Measurements from ENCODE around the gene LRRK1. TPM values are rescaled to one million over a fixed set of nuclear protein-coding genes. Genes with fewer than 3 reads are reported as not detected.

Gene LRRK1
- polyA plus RNA-seq, 1 donor (not counting 4 experiments of a cell fraction or from before 2014, with no cell fraction given): 6.2 TPM

GRCh38 chr15:100922192-100923040, 3.3 kb downstream of the LRRK1 start:
- H3K79me2 ChIP-seq (ENCODE audit: control insufficient read depth, insufficient read depth, low read length): peaks cover 10% of the 10 kb centered on the region
- no peaks in the 10 kb centered on the region for H3K27me3 ChIP-seq (ENCODE audit: control insufficient read depth, extremely low read depth, insufficient read depth, low read length)
- H3K9me3 ChIP-seq (ENCODE audit: control insufficient read depth, low read depth, low read length): no peaks in the 10 kb centered on the region
- H3K36me3 ChIP-seq (ENCODE audit: control insufficient read depth in 2 of 2, extremely low read depth in 1 of 2, insufficient read depth in 2 of 2, low read length in 2 of 2): peaks cover 12% of the 10 kb centered on the region in 2 experiments
- peaks cover 3% of the 10 kb centered on the region for H3K9me1 ChIP-seq (ENCODE audit: control insufficient read depth, extremely low read depth, insufficient read depth, low read length)
- FAIRE-seq (no peak), DNase-seq (ENCODE audit: low read depth, low spot score) (no peak)
- no peaks in the 10 kb centered on the region for H4K20me1 ChIP-seq (ENCODE audit: control insufficient read depth, extremely low read depth, insufficient read depth, low read length)
- H2AFZ ChIP-seq (ENCODE audit: control insufficient read depth, low read length): no peak overlapping the region
- dilution Hi-C loops (cut with MboI; ENCODE audit: extremely low pct_ligation_motif_present, low sequenced_read_pairs): loop anchor here (5.0 kb wide), 1 partner anchor 75 kb away; no protein-coding TSS in a partner anchor
- TF ChIP-seq, protein P1, sequence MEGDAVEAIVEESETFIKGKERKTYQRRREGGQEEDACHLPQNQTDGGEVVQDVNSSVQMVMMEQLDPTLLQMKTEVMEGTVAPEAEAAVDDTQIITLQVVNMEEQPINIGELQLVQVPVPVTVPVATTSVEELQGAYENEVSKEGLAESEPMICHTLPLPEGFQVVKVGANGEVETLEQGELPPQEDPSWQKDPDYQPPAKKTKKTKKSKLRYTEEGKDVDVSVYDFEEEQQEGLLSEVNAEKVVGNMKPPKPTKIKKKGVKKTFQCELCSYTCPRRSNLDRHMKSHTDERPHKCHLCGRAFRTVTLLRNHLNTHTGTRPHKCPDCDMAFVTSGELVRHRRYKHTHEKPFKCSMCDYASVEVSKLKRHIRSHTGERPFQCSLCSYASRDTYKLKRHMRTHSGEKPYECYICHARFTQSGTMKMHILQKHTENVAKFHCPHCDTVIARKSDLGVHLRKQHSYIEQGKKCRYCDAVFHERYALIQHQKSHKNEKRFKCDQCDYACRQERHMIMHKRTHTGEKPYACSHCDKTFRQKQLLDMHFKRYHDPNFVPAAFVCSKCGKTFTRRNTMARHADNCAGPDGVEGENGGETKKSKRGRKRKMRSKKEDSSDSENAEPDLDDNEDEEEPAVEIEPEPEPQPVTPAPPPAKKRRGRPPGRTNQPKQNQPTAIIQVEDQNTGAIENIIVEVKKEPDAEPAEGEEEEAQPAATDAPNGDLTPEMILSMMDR (optimal IDR thresholded peaks at IDR 0.05 in 1 of 3, IDR thresholded peaks at IDR 0.05 in 1 of 3, conservative IDR thresholded peaks at IDR 0.05 in 1 of 3; ENCODE audit: extremely low read depth in 1 of 3, insufficient read depth in 2 of 3, low read length in 3 of 3): no peak
- no peak for TF ChIP-seq EZH2 (IDR thresholded peaks at IDR 0.05; ENCODE audit: low read length)
- no peak overlapping the region for H3K4me3 ChIP-seq (ENCODE audit: control insufficient read depth in 2 of 3, extremely low read depth in 1 of 3, insufficient read depth in 2 of 3, low read depth in 1 of 3, low read length in 3 of 3)
- H3K4me1 ChIP-seq (ENCODE audit: control insufficient read depth, extremely low read depth, insufficient read depth, low read length): peaks cover 7% of the 10 kb centered on the region
- H3K27ac ChIP-seq (ENCODE audit: control insufficient read depth, insufficient read depth, low read length): no peak overlapping the region
- H3K4me2 ChIP-seq (ENCODE audit: control insufficient read depth, extremely low read depth, insufficient read depth, low read depth, low read length): no peak overlapping the region
- no peak overlapping the region for H3K9ac ChIP-seq (ENCODE audit: control insufficient read depth, extremely low read depth, insufficient read depth, low read length)

- H3K4me3 ChIP-seq (ENCODE audit: control insufficient read depth in 2 of 3, extremely low read depth in 1 of 3, insufficient read depth in 2 of 3, low read depth in 1 of 3, low read length in 3 of 3): no peak overlapping the region
- no peaks in the 10 kb centered on the region for H3K9me1 ChIP-seq (ENCODE audit: control insufficient read depth, extremely low read depth, insufficient read depth, low read length)
- dilution Hi-C loops (cut with MboI; ENCODE audit: extremely low pct_ligation_motif_present, low sequenced_read_pairs): loop anchor here (5.0 kb wide), 1 partner anchor 74 kb away; no protein-coding TSS in a partner anchor
- H2AFZ ChIP-seq (ENCODE audit: control insufficient read depth, low read length): no peak overlapping the region
- H3K27me3 ChIP-seq (ENCODE audit: control insufficient read depth, extremely low read depth, insufficient read depth, low read length): no peaks in the 10 kb centered on the region
- no peak overlapping the region for H3K27ac ChIP-seq (ENCODE audit: control insufficient read depth, insufficient read depth, low read length)
- TF ChIP-seq, protein P1 (optimal IDR thresholded peaks at IDR 0.05 in 1 of 3, IDR thresholded peaks at IDR 0.05 in 1 of 3, conservative IDR thresholded peaks at IDR 0.05 in 1 of 3; ENCODE audit: extremely low read depth in 1 of 3, insufficient read depth in 2 of 3, low read length in 3 of 3): no peak
- TF ChIP-seq EZH2 (IDR thresholded peaks at IDR 0.05; ENCODE audit: low read length): no peak
- no peaks in the 10 kb centered on the region for H3K9me3 ChIP-seq (ENCODE audit: control insufficient read depth, low read depth, low read length)
- no peak overlapping the region for H3K4me2 ChIP-seq (ENCODE audit: control insufficient read depth, extremely low read depth, insufficient read depth, low read depth, low read length)
- DNase-seq (ENCODE audit: low read depth, low spot score) (no peak), FAIRE-seq (no peak)
- peaks cover 10% of the 10 kb centered on the region for H3K79me2 ChIP-seq (ENCODE audit: control insufficient read depth, insufficient read depth, low read length)
- no peaks in the 10 kb centered on the region for H4K20me1 ChIP-seq (ENCODE audit: control insufficient read depth, extremely low read depth, insufficient read depth, low read length)
- no peak overlapping the region for H3K9ac ChIP-seq (ENCODE audit: control insufficient read depth, extremely low read depth, insufficient read depth, low read length)
- peaks cover 12% of the 10 kb centered on the region in 2 experiments for H3K36me3 ChIP-seq (ENCODE audit: control insufficient read depth in 2 of 2, extremely low read depth in 1 of 2, insufficient read depth in 2 of 2, low read length in 2 of 2)
- peaks cover 3% of the 10 kb centered on the region for H3K4me1 ChIP-seq (ENCODE audit: control insufficient read depth, extremely low read depth, insufficient read depth, low read length)
Measured at GRCh38 chr15:100923076-100923475, 3.9 kb downstream of the LRRK1 start.
